Parathyroid adenoma (tissue), 2 donors: ENCODE results near the gene ABCC5.

Experiments used
- H2AFZ ChIP-seq: fragments of 300-600 bp; sonication (generic); one replicate; pipeline ENCODE4 v1.7.0; 2017; ENCODE audit warnings: antibody characterized with exemption, mild to moderate bottlenecking
- H3K27ac ChIP-seq: fragments of 300-600 bp; sonication (generic); one replicate; pipeline ENCODE4 v1.7.0; 2017
- H3K27me3 ChIP-seq: fragments of 300-600 bp; sonication (generic); one replicate; pipeline ENCODE4 v1.7.0; 2017; ENCODE audit warnings: low read length; ENCODE audit not compliant: control insufficient read depth, insufficient read depth
- H3K36me3 ChIP-seq: fragments of 300-600 bp; sonication (generic); one replicate; pipeline ENCODE4 v1.7.0; 2017; ENCODE audit warnings: low read length; ENCODE audit not compliant: control insufficient read depth, insufficient read depth
- H3K4me1 ChIP-seq: fragments of 300-600 bp; sonication (generic); one replicate; pipeline ENCODE4 v1.7.0; 2017; ENCODE audit warnings: control low read depth
- H3K4me2 ChIP-seq: fragments of 300-600 bp; sonication (generic); one replicate; pipeline ENCODE4 v1.7.0; 2017; ENCODE audit warnings: low read length
- H3K4me3 ChIP-seq: fragments of 300-600 bp; sonication (generic); one replicate; pipeline ENCODE4 v1.7.0; 2017; ENCODE audit warnings: low read depth, low read length
- H3K79me2 ChIP-seq: fragments of 300-600 bp; sonication (generic); one replicate; pipeline ENCODE4 v1.7.0; 2017; ENCODE audit warnings: control low read depth
- H3K9ac ChIP-seq: fragments of 300-600 bp; sonication (generic); one replicate; pipeline ENCODE4 v1.7.0; 2017; ENCODE audit warnings: mild to moderate bottlenecking
- H3K9me3 ChIP-seq: fragments of 300-600 bp; sonication (generic); one replicate; pipeline ENCODE4 v1.7.0; 2017; ENCODE audit warnings: low read length; ENCODE audit not compliant: control insufficient read depth
- TF ChIP-seq, protein P1 (sequence below): fragments of 300-600 bp; sonication (generic); IDR thresholded peaks from one replicate; pipeline ENCODE4 v1.7.0; 2017; ENCODE audit warnings: antibody characterized with exemption, mild to moderate bottlenecking
- donor health status: primary hyperparathyroidism.

ABCC5 gene

DNA sequence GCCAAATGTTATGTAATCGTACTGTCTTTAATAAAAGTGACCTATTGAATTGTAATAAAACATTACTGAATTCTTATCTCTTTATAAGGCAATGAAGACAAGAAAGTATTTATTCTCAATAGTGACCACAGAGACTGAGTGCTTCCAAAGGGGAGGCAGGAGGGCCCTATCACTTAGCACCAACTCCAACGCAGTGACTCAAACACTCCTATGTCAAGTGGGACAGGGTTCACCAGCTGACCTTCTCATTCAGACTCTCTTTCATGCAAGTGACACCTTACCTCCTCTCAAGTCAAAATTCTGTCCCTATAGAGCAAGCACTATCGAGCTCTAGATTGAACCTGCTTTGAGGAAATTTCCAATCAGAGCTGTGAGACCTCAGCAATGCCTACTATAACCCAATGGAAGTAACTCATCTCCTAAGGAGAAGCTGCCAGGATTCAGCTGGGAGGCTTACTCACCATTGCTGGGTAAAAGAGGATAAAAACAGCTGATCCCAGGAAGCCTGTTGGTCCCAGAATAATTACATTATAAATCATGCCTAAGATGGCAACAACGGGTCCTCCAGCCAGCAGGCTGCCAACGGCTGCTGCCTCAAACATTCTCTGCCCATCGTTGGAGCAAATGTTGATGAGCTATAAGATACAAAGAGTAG is 35.6 kb downstream of the ABCC5 start:
- Histone ChIP-seq H3K4me1 (no peaks in the 10 kb centered on the region), H3K36me3 (no peaks in the 10 kb centered on the region)
- TF ChIP-seq, protein P1, sequence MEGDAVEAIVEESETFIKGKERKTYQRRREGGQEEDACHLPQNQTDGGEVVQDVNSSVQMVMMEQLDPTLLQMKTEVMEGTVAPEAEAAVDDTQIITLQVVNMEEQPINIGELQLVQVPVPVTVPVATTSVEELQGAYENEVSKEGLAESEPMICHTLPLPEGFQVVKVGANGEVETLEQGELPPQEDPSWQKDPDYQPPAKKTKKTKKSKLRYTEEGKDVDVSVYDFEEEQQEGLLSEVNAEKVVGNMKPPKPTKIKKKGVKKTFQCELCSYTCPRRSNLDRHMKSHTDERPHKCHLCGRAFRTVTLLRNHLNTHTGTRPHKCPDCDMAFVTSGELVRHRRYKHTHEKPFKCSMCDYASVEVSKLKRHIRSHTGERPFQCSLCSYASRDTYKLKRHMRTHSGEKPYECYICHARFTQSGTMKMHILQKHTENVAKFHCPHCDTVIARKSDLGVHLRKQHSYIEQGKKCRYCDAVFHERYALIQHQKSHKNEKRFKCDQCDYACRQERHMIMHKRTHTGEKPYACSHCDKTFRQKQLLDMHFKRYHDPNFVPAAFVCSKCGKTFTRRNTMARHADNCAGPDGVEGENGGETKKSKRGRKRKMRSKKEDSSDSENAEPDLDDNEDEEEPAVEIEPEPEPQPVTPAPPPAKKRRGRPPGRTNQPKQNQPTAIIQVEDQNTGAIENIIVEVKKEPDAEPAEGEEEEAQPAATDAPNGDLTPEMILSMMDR: no peak

DNA sequence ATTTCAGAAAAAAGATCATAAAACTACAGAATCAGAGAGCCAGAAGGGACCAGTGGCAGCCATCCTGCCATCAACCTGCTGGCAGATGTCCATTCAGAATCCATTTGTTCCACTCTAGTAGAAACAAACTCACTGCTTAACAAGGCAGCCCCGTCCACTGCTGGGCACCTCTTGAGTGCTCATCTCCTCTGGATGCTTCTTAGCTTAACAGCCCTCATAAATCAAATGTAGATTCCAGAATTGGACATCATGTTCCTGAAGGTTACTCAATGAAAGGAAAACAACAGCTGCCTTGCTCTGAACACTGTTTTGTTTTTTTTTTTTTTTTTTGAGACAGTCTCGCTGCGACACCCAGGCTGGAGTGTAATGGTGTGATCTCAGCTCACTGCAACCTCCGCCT is 37.3 kb downstream of the ABCC5 start:
- Histone ChIP-seq H3K4me1 (peaks cover 4% of the 10 kb centered on the region), H3K4me3 (no peak overlapping the region), H3K4me2 (no peak overlapping the region), H3K79me2 (peaks cover 2% of the 10 kb centered on the region), H3K9me3 (no peaks in the 10 kb centered on the region), H3K9ac (no peak overlapping the region), H2AFZ (no peak overlapping the region), H3K36me3 (no peaks in the 10 kb centered on the region), H3K27ac (no peak overlapping the region), H3K27me3 (no peaks in the 10 kb centered on the region)
- TF ChIP-seq, protein P1: no peak

More for the DNA sequence above, 35.6 kb downstream of the ABCC5 start:
- Histone ChIP-seq H3K9ac (no peak overlapping the region), H2AFZ (no peak overlapping the region), H3K4me2 (no peak overlapping the region), H3K27me3 (no peaks in the 10 kb centered on the region), H3K4me3 (no peak overlapping the region), H3K27ac (no peak overlapping the region), H3K79me2 (peaks cover 2% of the 10 kb centered on the region), H3K9me3 (no peaks in the 10 kb centered on the region)

DNA sequence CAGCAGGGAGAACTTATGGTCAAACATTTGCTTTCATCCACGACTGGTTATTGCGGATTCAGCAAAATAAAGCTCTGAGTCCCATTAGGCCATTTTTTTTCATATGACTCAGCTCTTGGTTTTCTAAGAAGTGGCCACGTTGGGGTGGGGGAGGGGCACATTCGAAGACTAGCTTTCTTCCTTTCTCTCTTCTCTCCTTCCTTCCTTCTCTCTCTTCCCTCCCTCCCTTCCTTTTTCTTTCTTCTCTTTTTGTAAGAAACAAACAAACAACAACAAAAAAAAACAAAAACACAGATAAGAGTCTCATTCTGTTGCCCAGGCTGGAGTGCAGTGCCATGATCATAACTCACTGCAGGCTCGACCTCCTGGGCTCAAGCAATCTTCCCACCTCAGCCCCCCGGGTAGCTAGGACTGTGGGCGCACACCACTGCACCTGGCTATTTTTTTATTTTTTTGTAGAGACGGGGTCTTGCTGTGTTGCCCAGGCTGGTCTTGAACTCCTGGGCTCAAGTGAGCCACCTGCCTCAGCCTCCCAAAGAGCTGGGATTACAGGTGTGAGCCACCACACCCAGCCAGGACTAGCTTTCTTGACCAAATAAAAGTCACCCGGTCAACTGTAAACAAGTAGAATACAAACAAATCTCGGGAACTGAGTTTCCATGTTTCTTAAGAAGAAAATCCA is 41.6 kb downstream of the ABCC5 start:
- no peak overlapping the region for H3K9ac ChIP-seq
- no peaks in the 10 kb centered on the region for H3K27me3 ChIP-seq
- H3K4me3 ChIP-seq: no peak overlapping the region
- H3K27ac ChIP-seq: no peak overlapping the region
- H3K4me1 ChIP-seq: peaks cover 4% of the 10 kb centered on the region
- H2AFZ ChIP-seq: no peak overlapping the region
- H3K9me3 ChIP-seq: no peaks in the 10 kb centered on the region
- H3K4me2 ChIP-seq: no peak overlapping the region
- peaks cover 3% of the 10 kb centered on the region for H3K79me2 ChIP-seq
- no peaks in the 10 kb centered on the region for H3K36me3 ChIP-seq
- TF ChIP-seq, protein P1: no peak

DNA sequence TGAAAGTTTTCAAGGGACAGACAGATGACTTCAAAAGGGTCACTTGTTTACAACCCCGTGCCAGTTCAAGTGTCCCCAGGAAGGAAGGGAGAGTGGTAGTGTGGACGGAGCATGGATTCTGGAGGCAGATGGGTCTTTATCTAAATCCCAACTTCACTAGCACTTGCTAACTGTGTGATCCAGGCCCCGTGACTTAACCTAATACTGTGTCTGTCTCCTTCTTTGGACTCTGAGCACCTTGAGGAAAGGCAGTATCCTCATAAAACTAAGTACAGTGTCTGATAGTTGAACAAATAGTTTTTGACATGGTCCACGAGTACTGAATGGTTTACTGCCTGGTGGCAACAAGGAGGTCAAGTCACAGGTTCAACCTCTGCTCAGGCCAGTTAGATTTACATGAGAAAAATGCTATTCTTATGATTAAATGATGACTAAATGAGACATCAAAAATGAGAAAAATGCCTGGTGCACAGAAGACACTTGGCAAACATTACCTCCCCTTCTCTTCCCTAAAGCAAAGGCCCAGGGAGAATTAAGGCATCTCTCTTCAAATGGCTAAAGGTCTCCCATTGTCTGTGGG is 48.9 kb downstream of the ABCC5 start:
- Histone ChIP-seq H2AFZ (no peak overlapping the region), H3K4me3 (no peak overlapping the region), H3K79me2 (peaks cover 3% of the 10 kb centered on the region), H3K27me3 (no peaks in the 10 kb centered on the region), H3K9ac (no peak overlapping the region), H3K27ac (no peak overlapping the region), H3K36me3 (no peaks in the 10 kb centered on the region), H3K9me3 (no peaks in the 10 kb centered on the region), H3K4me2 (no peak overlapping the region), H3K4me1 (no peaks in the 10 kb centered on the region)
- TF ChIP-seq, protein P1: no peak
